GM19043 (cell line): ENCODE measurements around the gene GFPT2.

Experiments
- ATAC-seq: cut with Tn5 transposase; IDR thresholded peaks from one replicate; pipeline ENCODE4 v1.9.1; 2021; ENCODE audit warnings: low read depth; ENCODE audit not compliant: unreplicated experiment

GFPT2 gene

GRCh38 chr5:180353048-180353979 is at the start of gene GFPT2:
Gene GFPT2 (minus strand): TSS chr5:180353336. CDS start chr5:180353217, 119 bp downstream.
- ATAC-seq = peak; percentile 67

GRCh38 chr5:180402716-180403115 is 49.6 kb upstream of the GFPT2 start:
- no peak for ATAC-seq

GRCh38 chr5:180401229-180401907 is 48.2 kb upstream of the GFPT2 start:
- no peak for ATAC-seq

- no peak for ATAC-seq
These were observed 47.3 kb upstream of the GFPT2 start for GRCh38 chr5:180400416-180400815.

GRCh38 chr5:180399401-180400215 is 46.5 kb upstream of the GFPT2 start:
- no peak for ATAC-seq

DNA sequence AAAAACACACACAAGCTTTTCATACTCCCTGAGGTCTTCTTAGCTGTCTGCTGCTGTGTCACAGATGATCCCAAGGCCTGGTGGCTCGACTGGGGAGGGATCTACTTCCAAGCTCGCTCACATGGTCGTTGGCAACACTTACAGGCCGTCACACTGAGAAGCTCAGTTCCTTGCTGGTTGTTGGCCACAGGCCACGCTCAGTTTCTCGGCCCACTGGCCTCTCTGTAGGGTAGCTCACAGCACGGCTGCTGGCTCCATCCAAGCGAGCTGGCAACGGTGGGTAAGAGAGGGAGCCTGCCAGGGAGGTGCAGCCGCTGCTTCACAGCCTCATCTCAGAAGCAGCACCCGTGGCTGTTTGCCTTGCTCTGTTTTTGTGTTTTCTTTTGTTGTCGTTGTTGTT is 43.8 kb upstream of the GFPT2 start:
- ATAC-seq = no peak

GRCh38 chr5:180395540-180396274 is 42.6 kb upstream of the GFPT2 start:
- no peak for ATAC-seq

GRCh38 chr5:180394031-180394636 is 41.0 kb upstream of the GFPT2 start:
- no peak for ATAC-seq

DNA sequence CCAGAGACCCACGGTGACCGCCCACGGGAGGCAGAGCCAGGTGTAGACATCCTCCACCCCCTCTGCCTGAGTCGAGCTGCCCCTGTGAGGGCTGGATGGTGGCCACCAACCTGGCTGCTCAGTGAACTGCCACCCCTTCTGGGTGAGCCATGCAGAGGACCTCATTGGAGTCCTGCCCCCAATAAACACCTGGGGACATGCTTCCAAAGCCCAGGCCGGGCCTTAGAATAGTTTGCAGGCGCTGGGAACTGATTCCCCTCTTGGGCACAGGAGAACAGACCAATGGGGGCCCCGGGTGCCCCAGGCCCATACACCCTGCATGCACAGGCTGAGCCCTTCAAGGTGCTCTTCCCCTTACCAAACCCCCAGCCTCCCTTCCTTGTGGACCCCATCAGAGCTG is 38.1 kb upstream of the GFPT2 start:
- no peak for ATAC-seq

DNA sequence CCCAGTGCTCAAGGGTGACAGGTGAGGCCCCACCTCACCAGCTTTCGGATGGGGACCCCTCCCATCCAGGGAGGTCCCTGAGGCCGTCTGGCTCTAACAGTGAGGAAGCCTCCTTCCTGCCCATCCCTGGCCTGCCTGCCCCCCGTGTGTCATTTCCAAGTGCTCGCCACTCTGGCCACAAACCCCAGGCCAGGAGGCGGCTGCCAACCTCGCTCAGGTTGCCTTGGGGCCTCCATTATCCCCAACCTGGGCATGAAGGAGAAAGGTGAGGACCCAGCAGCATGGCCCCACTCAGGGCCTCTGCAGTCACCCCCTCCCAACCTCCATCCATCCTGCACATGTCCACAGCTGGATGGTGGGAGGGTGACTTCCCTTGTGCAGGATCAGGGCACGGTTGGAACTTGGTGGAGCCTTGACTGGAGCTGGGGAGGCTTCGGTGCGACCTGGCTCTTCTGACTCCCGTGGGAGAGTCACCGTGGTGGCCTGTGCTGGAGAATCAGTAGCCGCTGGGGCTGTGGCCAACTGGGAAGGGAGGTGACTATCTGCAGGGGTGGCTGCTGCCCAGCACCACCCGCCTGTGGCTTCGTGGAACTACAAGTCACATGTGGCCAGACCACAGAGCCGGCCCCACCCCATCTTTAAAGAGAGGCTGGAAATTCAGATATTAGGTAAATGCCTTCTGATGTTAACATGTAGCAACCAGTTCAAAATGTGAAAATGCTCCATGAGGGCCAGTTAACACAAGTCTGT is 37.5 kb upstream of the GFPT2 start:
- no peak for ATAC-seq

DNA sequence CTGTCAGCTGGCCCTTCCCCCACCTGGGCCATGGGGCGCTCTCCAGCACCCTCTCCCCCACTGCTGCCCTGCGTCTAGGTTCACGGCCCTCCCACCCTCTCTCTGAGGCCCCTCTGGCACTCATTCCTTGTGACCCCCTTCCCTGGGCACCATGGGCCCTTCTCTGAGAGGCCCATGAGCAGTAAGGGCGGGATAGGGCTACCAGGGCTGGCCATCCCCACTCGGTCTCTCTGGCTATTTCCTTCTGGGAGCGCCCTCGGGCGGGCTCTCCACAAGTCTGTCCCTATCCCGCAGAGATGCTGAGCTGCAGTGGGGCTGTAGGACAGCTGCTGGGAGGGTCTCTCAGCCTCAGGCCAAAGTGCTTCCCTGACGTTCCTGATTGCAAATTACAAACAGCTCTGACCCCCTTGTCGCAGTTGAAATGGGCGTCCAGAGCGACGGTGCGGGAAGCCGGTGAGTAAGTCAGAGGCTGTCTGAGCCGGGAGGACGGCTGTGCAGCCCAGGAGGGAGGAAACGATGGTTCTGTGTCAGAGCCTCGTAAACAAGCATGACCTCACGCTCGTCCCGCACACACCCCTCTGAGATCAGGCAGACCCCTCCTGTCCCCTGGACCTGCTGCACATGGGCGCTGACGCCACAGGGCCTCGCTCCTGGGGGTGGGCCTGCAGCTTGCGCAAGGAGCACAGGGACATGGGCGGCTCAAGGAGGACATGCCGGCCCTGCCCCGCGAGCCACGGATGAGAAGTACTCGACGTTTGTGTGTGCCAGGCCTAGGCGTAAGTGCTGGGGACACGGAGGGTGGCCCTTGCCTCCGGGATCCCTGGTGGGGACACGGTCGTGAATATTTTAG is 36.3 kb upstream of the GFPT2 start:
- ATAC-seq = no peak

DNA sequence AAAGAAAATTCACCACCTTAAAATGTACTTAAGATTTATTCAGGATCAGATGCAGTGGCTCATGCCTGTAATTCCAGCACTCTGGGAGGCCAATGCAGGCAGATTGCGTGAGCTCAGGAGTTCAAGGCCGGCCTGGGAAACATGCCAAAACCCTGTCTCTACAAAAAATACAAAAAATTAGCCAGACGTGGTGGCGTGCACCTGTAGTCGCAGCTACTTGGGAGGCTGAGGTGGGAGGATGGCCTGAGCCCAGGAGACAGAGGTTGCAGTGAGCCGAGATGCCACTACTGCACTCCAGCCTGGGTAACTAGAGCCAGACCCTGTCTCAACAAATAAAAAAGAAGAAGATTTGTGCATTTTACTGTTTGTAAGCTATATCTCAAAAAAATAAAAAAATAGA is 34.7 kb upstream of the GFPT2 start:
- no peak for ATAC-seq

DNA sequence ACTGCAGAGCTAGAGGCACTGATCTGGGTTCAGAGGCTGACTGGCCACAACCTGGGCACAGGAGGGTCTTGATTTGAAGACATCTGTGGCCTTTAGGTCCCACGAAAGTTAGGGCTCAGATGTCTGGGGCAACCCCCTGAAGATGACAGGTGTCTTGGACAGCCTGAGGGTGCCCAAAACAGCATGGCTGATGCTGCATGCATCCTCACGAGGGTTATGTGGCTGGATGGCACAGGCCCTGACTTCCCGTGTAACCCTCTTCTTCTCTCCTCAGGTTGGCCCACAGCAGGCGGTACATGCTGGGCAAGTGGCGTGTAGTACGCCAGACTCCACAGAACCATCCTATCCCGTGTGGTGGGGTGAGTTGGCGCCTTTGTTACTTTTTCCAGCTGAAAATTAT is 29.8 kb upstream of the GFPT2 start:
- no peak for ATAC-seq

DNA sequence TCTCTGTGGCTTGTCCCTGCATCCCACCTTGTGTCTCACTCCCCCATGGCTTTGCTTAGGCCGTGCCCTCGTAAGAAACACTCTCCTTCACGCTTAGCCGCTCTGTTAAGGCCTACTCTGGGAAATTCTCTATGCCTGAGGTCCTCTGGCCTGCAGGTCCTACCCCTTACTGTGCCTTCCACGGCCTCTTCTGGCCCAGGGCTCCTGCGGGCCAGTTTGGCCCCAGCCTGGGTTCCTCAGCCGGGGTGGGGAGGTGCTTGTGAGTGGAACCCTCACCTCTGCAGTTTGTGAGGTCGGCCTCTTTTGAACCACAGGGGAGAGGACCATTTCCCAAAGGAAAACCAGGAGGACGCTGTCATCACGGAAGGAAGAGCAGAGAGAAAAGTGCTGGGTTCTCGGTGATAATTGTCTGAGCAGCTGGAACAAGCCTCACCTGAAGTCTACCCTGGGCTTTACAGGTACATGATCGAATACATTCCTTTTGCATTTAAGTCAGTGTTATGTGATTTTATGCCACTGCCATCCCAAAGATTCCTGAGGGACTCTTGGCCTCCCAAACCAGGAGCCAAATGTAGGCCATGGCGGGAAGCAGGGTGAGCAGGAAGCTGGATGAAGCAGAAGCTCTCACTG is 28.8 kb upstream of the GFPT2 start:
- ATAC-seq = no peak

DNA sequence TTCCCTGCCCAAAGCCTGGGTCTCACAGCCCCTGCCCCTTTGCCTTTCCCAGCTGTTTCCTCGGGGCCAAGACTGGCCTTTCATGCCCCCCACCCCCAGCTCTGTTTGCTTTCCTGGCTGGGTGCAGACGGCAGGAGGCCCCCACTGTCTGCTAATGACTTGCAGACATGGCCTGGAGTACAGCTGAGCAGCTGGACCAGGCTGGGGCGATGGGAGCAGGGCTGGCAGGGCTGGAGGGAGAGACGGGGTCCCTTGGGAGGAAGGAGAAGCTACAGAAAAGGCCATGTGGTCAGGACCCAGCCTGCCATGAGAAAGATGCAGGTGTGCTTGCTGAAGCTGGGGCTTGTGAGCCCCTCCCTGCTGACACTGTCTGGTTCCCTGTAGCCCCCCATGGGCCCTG is 28.3 kb upstream of the GFPT2 start:
- no peak for ATAC-seq

GRCh38 chr5:180380856-180381255 is 27.7 kb upstream of the GFPT2 start:
- no peak for ATAC-seq

GRCh38 chr5:180380441-180380840 is 27.3 kb upstream of the GFPT2 start:
- ATAC-seq = no peak
